Neuron (in vitro differentiated cells): ENCODE results near the gene NFIX.

Experiments used
- H2AFZ ChIP-seq: one replicate; pipeline ENCODE4 v1.6.1; 2013; ENCODE audit warnings: low read depth, mild to moderate bottlenecking, inconsistent platforms, low read length, moderate library complexity
- H3K27me3 ChIP-seq: one replicate; pipeline ENCODE4 v1.6.1; 2013; ENCODE audit warnings: low read length; ENCODE audit not compliant: insufficient read depth
- H3K36me3 ChIP-seq: one replicate; pipeline ENCODE4 v1.6.1; 2013; ENCODE audit warnings: low read length; ENCODE audit not compliant: insufficient read depth
- H3K4me1 ChIP-seq: one replicate; pipeline ENCODE4 v1.6.1; 2013; ENCODE audit warnings: low read length; ENCODE audit not compliant: insufficient read depth
- H3K4me3 ChIP-seq: 2 replicates; pipeline ENCODE4 v1.5.1; 2013; ENCODE audit warnings: mild to moderate bottlenecking, low read length, moderate library complexity
- H3K9me3 ChIP-seq: one replicate; pipeline ENCODE4 v1.6.1; 2013; ENCODE audit warnings: low read length

NFIX gene

GRCh38 chr19:13089139-13089856 is 94.0 kb downstream of the NFIX start:
- no peak overlapping the region for H2AFZ ChIP-seq
- H3K36me3 ChIP-seq = no peaks in the 10 kb centered on the region
- H3K27me3 ChIP-seq = peaks cover 47% of the 10 kb centered on the region
- peaks cover 36% of the 10 kb centered on the region for H3K4me1 ChIP-seq
- H3K9me3 ChIP-seq = no peaks in the 10 kb centered on the region
- no peak overlapping the region for H3K4me3 ChIP-seq

- Histone ChIP-seq H3K9me3 (no peaks in the 10 kb centered on the region), H3K27me3 (peaks cover 47% of the 10 kb centered on the region), H3K4me1 (peaks cover 43% of the 10 kb centered on the region), H3K36me3 (no peaks in the 10 kb centered on the region), H3K4me3 (no peak overlapping the region), H2AFZ (no peak overlapping the region)
Observed at GRCh38 chr19:13089857-13090507, 94.7 kb downstream of the NFIX start.

GRCh38 chr19:13090511-13091231 is 95.4 kb downstream of the NFIX start:
- peaks cover 40% of the 10 kb centered on the region for H3K27me3 ChIP-seq
- H3K4me3 ChIP-seq = no peak overlapping the region
- peaks cover 49% of the 10 kb centered on the region for H3K4me1 ChIP-seq

GRCh38 chr19:13091400-13092157 is 96.3 kb downstream of the NFIX start:
- Histone ChIP-seq H3K4me3 (no peak overlapping the region), H3K4me1 (peaks cover 58% of the 10 kb centered on the region), H3K9me3 (no peaks in the 10 kb centered on the region), H3K27me3 (peaks cover 32% of the 10 kb centered on the region), H2AFZ (no peak overlapping the region), H3K36me3 (no peaks in the 10 kb centered on the region)

More at GRCh38 chr19:13090511-13091231, 95.4 kb downstream of the NFIX start:
- Histone ChIP-seq H2AFZ (no peak overlapping the region), H3K9me3 (no peaks in the 10 kb centered on the region), H3K36me3 (no peaks in the 10 kb centered on the region)

- Histone ChIP-seq H3K9me3 (no peaks in the 10 kb centered on the region), H3K4me3 (no peak overlapping the region), H3K4me1 (peaks cover 58% of the 10 kb centered on the region), H3K27me3 (peaks cover 31% of the 10 kb centered on the region), H3K36me3 (no peaks in the 10 kb centered on the region), H2AFZ (no peak overlapping the region)
Observed at GRCh38 chr19:13092158-13092543, 96.9 kb downstream of the NFIX start.

- H3K4me3 ChIP-seq = no peak overlapping the region
- H3K27me3 ChIP-seq = peaks cover 28% of the 10 kb centered on the region
- H3K36me3 ChIP-seq = no peaks in the 10 kb centered on the region
- no peak overlapping the region for H2AFZ ChIP-seq
- peaks cover 58% of the 10 kb centered on the region for H3K4me1 ChIP-seq
- no peaks in the 10 kb centered on the region for H3K9me3 ChIP-seq
Observed at GRCh38 chr19:13092606-13093235, 97.4 kb downstream of the NFIX start.

- Histone ChIP-seq H3K4me3 (no peak overlapping the region), H3K27me3 (peaks cover 31% of the 10 kb centered on the region), H3K36me3 (no peaks in the 10 kb centered on the region), H3K4me1 (peaks cover 58% of the 10 kb centered on the region), H2AFZ (no peak overlapping the region), H3K9me3 (no peaks in the 10 kb centered on the region)
Observed at GRCh38 chr19:13093407-13094105, 98.3 kb downstream of the NFIX start.

- no peaks in the 10 kb centered on the region for H3K9me3 ChIP-seq
- peaks cover 58% of the 10 kb centered on the region for H3K4me1 ChIP-seq
- H3K4me3 ChIP-seq = no peak overlapping the region
- H3K27me3 ChIP-seq = peaks cover 33% of the 10 kb centered on the region
- no peaks in the 10 kb centered on the region for H3K36me3 ChIP-seq
- H2AFZ ChIP-seq = no peak overlapping the region
Observed at GRCh38 chr19:13094106-13094504, 98.8 kb downstream of the NFIX start.

GRCh38 chr19:13094771-13095392 is 99.6 kb downstream of the NFIX start:
- H3K9me3 ChIP-seq = no peaks in the 10 kb centered on the region
- no peaks in the 10 kb centered on the region for H3K36me3 ChIP-seq
- peaks cover 36% of the 10 kb centered on the region for H3K27me3 ChIP-seq
- H3K4me1 ChIP-seq = peaks cover 58% of the 10 kb centered on the region
- no peak overlapping the region for H3K4me3 ChIP-seq
- H2AFZ ChIP-seq = no peak overlapping the region

GRCh38 chr19:13095393-13095784 is 100.1 kb downstream of the NFIX start:
- H3K27me3 ChIP-seq = peaks cover 36% of the 10 kb centered on the region
- H3K9me3 ChIP-seq = peaks cover 2% of the 10 kb centered on the region
- H3K4me1 ChIP-seq = peaks cover 58% of the 10 kb centered on the region
- no peaks in the 10 kb centered on the region for H3K36me3 ChIP-seq
- no peak overlapping the region for H3K4me3 ChIP-seq
- no peak overlapping the region for H2AFZ ChIP-seq

GRCh38 chr19:13095934-13096927 is 101.0 kb downstream of the NFIX start:
- Histone ChIP-seq H3K4me1 (peaks cover 52% of the 10 kb centered on the region), H3K4me3 (no peak overlapping the region), H3K27me3 (peaks cover 33% of the 10 kb centered on the region), H3K36me3 (no peaks in the 10 kb centered on the region), H3K9me3 (peaks cover 2% of the 10 kb centered on the region), H2AFZ (no peak overlapping the region)
